Endothelial cell of umbilical vein (primary cell): ENCODE measurements around the gene JARID2. TPM values are rescaled to one million over a fixed set of nuclear protein-coding genes. Genes with fewer than 3 reads are reported as not detected.

ENCODE experiments used
- BruUV-seq: library from RNA; stranded (reverse); fragments of 400-500 nt; replicated peaks from 2 replicates; lab custom pipeline; 2021; lab: Mats Ljungman, UMichigan
- CTCF ChIA-PET: fragments of 300-600, 350-600 bp; sonication (Branson Sonifier 250); formaldehyde crosslinking; loops from one replicate; lab custom pipeline; 2021; ENCODE audit warnings: antibody characterized with exemption, inconsistent platforms; lab: Charles Lee
- POLR2A ChIA-PET: fragments of 300-600, 350-600 bp; sonication (Branson Sonifier 250); formaldehyde crosslinking; loops from one replicate; lab custom pipeline; 2021; ENCODE audit warnings: antibody characterized with exemption, inconsistent platforms; lab: Charles Lee
- DNase-seq: peaks from one replicate; pipeline ENCODE4 v3.0.0-alpha.2; 2011; ENCODE audit warnings: low read depth, low spot score
- FAIRE-seq: peaks from 2 replicates; lab custom pipeline; 2011; peaks lifted over from hg19 to GRCh38; lab: Jason Lieb, UNC
- H2AFZ ChIP-seq: 2 replicates; pipeline ENCODE4 v1.6.0; 2012; ENCODE audit warnings: low read depth, low read length, control low read depth, inconsistent platforms
- H3K27ac ChIP-seq: 2 replicates; pipeline ENCODE4 v1.5.1; 2011; ENCODE audit warnings: low read depth, mild to moderate bottlenecking, control low read depth, low read length, moderate library complexity; ENCODE audit not compliant: insufficient read depth
- H3K27me3 ChIP-seq, 2 experiments: 2 replicates each; pipeline versions ENCODE4 v1.6.0 to v1.6.1; 2011; ENCODE audit warnings: low read length in 2 of 2, mixed read lengths in 1 of 2; ENCODE audit not compliant: control insufficient read depth in 2 of 2, insufficient read depth in 2 of 2
- H3K36me3 ChIP-seq, 2 experiments: 2 replicates in 1 of 2; 3 replicates in 1 of 2; pipeline ENCODE4 v1.5.1; 2011; ENCODE audit warnings: low read length in 2 of 2, mild to moderate bottlenecking in 1 of 2, moderate library complexity in 1 of 2; ENCODE audit not compliant: control insufficient read depth in 2 of 2, insufficient read depth in 2 of 2; ENCODE audit errors: extremely low read depth in 1 of 2
- H3K4me1 ChIP-seq: 3 replicates; pipeline ENCODE4 v1.5.1; 2011; ENCODE audit warnings: mild to moderate bottlenecking, low read length; ENCODE audit not compliant: control insufficient read depth, insufficient read depth; ENCODE audit errors: extremely low read depth
- H3K4me2 ChIP-seq: 2 replicates; pipeline ENCODE4 v1.6.1; 2011; ENCODE audit warnings: low read length, control low read depth, mixed read lengths; ENCODE audit not compliant: insufficient read depth
- H3K4me3 ChIP-seq, 3 experiments: fragments of 200-600 bp in 1 of 3; sonication (generic), shearing (Covaris generic) in 1 of 3; replicated peaks in 1 of 3; 2 replicates each; pipeline ENCODE4 v1.5.1; 2011 to 2016; ENCODE audit warnings: control low read depth in 3 of 3, low read length in 3 of 3, mild to moderate bottlenecking in 2 of 3, inconsistent platforms in 1 of 3, low read depth in 1 of 3, moderate library complexity in 1 of 3; ENCODE audit not compliant: insufficient read depth in 1 of 3
- H3K79me2 ChIP-seq: 2 replicates; pipeline ENCODE4 v1.6.0; 2012; ENCODE audit warnings: low read length, inconsistent platforms; ENCODE audit not compliant: control insufficient read depth, insufficient read depth
- H3K9ac ChIP-seq: replicated peaks from 2 replicates; pipeline ENCODE3; 2011; ENCODE audit warnings: low read length, control low read depth; ENCODE audit not compliant: insufficient read depth; ENCODE audit errors: extremely low read depth
- H3K9me1 ChIP-seq: replicated peaks from 3 replicates; pipeline ENCODE4 v1.6.0; 2011; ENCODE audit warnings: mild to moderate bottlenecking, low read length; ENCODE audit not compliant: control insufficient read depth, insufficient read depth; ENCODE audit errors: extremely low read depth
- H3K9me3 ChIP-seq: replicated peaks from 2 replicates; pipeline ENCODE4 v1.5.1; 2012; ENCODE audit warnings: low read length, inconsistent platforms; ENCODE audit not compliant: control insufficient read depth, insufficient read depth
- H4K20me1 ChIP-seq: replicated peaks from 2 replicates; pipeline ENCODE3; 2011; ENCODE audit warnings: mild to moderate bottlenecking, low read length; ENCODE audit not compliant: control insufficient read depth, insufficient read depth; ENCODE audit errors: extremely low read depth
- EZH2 ChIP-seq: IDR thresholded peaks from 2 replicates; pipeline ENCODE4 v1.6.1; 2012; ENCODE audit warnings: borderline replicate concordance, low read depth, mild to moderate bottlenecking, moderate library complexity, low read length, inconsistent platforms; ENCODE audit not compliant: severe bottlenecking
- FOS ChIP-seq: IDR thresholded peaks from 2 replicates; pipeline ENCODE4 v1.6.1; 2011; ENCODE audit warnings: mild to moderate bottlenecking, low read length, moderate library complexity, borderline replicate concordance; ENCODE audit not compliant: insufficient read depth
- GATA2 ChIP-seq: IDR thresholded peaks from 2 replicates; pipeline ENCODE4 v1.7.0; 2011; ENCODE audit warnings: low read depth, mild to moderate bottlenecking, moderate library complexity, mixed read lengths, low read length; ENCODE audit not compliant: insufficient read length, insufficient read depth
- JUN ChIP-seq: IDR thresholded peaks from 2 replicates; pipeline ENCODE4 v1.6.1; 2011; ENCODE audit warnings: borderline replicate concordance, low read depth; ENCODE audit not compliant: insufficient read length, insufficient read depth
- MYC ChIP-seq: IDR thresholded peaks from one replicate; pipeline ENCODE4 v1.6.1; 2011; ENCODE audit warnings: mild to moderate bottlenecking, low read depth, low read length
- POLR2AphosphoS5 ChIP-seq: IDR thresholded peaks from 2 replicates; pipeline ENCODE4 v1.6.1; 2012; ENCODE audit warnings: low read depth, mild to moderate bottlenecking, control low read depth, low read length, moderate library complexity; ENCODE audit not compliant: insufficient read depth
- dilution Hi-C: fragments of 300-500 bp; cut with MboI; formaldehyde crosslinking; loops from one replicate; pipeline ENCODE4 v1.15.0; 2019; ENCODE audit warnings: low sequenced_read_pairs; ENCODE audit not compliant: extremely low pct_ligation_motif_present
- intact Hi-C: fragments of 100-400 bp; cut with micrococcal nuclease; formaldehyde crosslinking; loops from one replicate; pipeline ENCODE4 v1.10.0; 2022
- polyA plus RNA-seq, 4 experiments: library from polyadenylated mRNA; depleted of rRNA in 3 of 4; stranded (reverse) in 3 of 4; unstranded in 1 of 4; fragments of >200 nt; gene quantifications; 2 replicates each; pipeline versions ENCODE4 v1.2.1 to v1.2.3, GENCODE V29; 2011 to 2012; ENCODE audit warnings: missing spikeins in 1 of 4
- total RNA-seq: library from RNA; stranded (reverse); gene quantifications from 2 replicates; pipeline ENCODE4 v1.2.3, GENCODE V29; 2021
- TF ChIP-seq, protein P1 (sequence below), 2 donors: IDR thresholded peaks; 1 replicate in 1 of 2; 2 replicates in 1 of 2; pipeline ENCODE4 v1.5.1; 2011; ENCODE audit warnings: low read length in 2 of 2, mild to moderate bottlenecking in 2 of 2, moderate library complexity in 2 of 2, control low read depth in 1 of 2, inconsistent platforms in 1 of 2, low read depth in 1 of 2; ENCODE audit not compliant: insufficient read depth in 1 of 2; ENCODE audit errors: extremely low read depth in 1 of 2
- TF ChIP-seq, protein P2 (sequence below): IDR thresholded peaks from 2 replicates; pipeline ENCODE4 v1.6.1; 2011; ENCODE audit not compliant: insufficient read depth, insufficient read length

Gene JARID2
- total and polyA plus RNA-seq, 2 donors (not counting 3 experiments of a cell fraction or from before 2014, with no cell fraction given) = 2.9 to 10.6 TPM

DNA sequence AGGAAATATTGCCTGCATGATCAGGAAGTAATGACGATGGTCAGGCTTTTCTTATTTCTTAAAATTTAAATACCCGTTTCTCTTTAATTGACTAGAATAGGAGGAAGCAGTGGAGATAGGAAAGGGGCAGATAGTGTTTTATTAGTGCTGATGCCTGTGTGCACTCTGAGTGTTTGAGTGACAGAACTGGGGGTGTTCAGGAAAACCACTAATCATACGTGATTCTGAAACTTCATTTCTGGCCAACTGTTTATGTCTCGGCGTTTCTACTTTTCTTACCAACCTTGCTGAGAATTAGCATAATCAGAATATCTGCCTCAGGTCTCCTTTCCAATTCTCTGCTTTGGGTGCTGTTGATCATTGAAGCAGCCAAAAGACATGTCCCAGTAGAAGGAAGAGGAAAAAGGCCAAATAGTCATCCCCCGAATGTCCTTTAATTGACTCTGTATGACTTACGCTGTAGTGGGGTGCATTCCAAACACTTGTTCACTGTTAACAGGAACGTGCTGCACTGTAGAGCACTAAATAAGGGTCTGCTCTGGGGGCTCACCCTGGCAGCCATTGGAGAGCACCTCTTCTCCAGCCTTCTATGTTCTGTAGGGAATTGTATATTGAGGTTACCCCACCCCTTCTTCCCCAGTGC is 152.9 kb downstream of the JARID2 start:
- POLR2A ChIA-PET = no interaction called here
- DNase-seq = no peak
- no peaks in the 10 kb centered on the region for H4K20me1 ChIP-seq

More for the DNA sequence above, 152.9 kb downstream of the JARID2 start:
- no peak overlapping the region for H3K4me2 ChIP-seq
- H3K9me1 ChIP-seq = no peaks in the 10 kb centered on the region
- H3K27ac ChIP-seq = no peak overlapping the region
- no peak overlapping the region for H3K4me3 ChIP-seq
- no peaks in the 10 kb centered on the region for H3K9me3 ChIP-seq
- BruUV-seq = no TSS peak
- H3K27me3 ChIP-seq = no peaks in the 10 kb centered on the region
- no peaks in the 10 kb centered on the region for H3K79me2 ChIP-seq
- H3K4me1 ChIP-seq = peaks cover 5% of the 10 kb centered on the region
- intact Hi-C loops = no loop called here
- FAIRE-seq = no peak
- H3K9ac ChIP-seq = no peak overlapping the region
- dilution Hi-C loops = no loop called here
- H3K36me3 ChIP-seq = no peaks in the 10 kb centered on the region
- CTCF ChIA-PET = no interaction called here
- H2AFZ ChIP-seq = no peak overlapping the region
- no peak for TF ChIP-seq GATA2
- no peak for TF ChIP-seq POLR2AphosphoS5
- TF ChIP-seq JUN = no peak
- TF ChIP-seq, protein P1, sequence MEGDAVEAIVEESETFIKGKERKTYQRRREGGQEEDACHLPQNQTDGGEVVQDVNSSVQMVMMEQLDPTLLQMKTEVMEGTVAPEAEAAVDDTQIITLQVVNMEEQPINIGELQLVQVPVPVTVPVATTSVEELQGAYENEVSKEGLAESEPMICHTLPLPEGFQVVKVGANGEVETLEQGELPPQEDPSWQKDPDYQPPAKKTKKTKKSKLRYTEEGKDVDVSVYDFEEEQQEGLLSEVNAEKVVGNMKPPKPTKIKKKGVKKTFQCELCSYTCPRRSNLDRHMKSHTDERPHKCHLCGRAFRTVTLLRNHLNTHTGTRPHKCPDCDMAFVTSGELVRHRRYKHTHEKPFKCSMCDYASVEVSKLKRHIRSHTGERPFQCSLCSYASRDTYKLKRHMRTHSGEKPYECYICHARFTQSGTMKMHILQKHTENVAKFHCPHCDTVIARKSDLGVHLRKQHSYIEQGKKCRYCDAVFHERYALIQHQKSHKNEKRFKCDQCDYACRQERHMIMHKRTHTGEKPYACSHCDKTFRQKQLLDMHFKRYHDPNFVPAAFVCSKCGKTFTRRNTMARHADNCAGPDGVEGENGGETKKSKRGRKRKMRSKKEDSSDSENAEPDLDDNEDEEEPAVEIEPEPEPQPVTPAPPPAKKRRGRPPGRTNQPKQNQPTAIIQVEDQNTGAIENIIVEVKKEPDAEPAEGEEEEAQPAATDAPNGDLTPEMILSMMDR (IDR thresholded peaks at IDR 0.05; ENCODE audit: extremely low read depth in 1 of 2, insufficient read depth in 1 of 2, low read depth in 1 of 2, low read length in 2 of 2) = no peak
- no peak for TF ChIP-seq EZH2
- no peak for TF ChIP-seq MYC
- no peak for TF ChIP-seq FOS
- TF ChIP-seq, protein P2, sequence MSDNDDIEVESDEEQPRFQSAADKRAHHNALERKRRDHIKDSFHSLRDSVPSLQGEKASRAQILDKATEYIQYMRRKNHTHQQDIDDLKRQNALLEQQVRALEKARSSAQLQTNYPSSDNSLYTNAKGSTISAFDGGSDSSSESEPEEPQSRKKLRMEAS = no peak
